Mesenchymal stem cell (in vitro differentiated cells and primary cell): ENCODE results near the gene DEFB114.

Experiments used
- DNase-seq: peaks from one replicate; pipeline ENCODE4 v3.0.0-alpha.2; 2013
- H2AFZ ChIP-seq: one replicate; pipeline ENCODE4 v1.6.1; 2013; ENCODE audit warnings: low read depth, mild to moderate bottlenecking, control low read depth, inconsistent platforms, low read length, moderate library complexity
- H2AK5ac ChIP-seq: 2 replicates; pipeline ENCODE4 v1.6.1; 2013; ENCODE audit warnings: low read length, moderate library complexity, mild to moderate bottlenecking, inconsistent platforms; ENCODE audit not compliant: severe bottlenecking
- H2BK120ac ChIP-seq: one replicate; pipeline ENCODE4 v1.6.1; 2013; ENCODE audit warnings: low read depth, mild to moderate bottlenecking, inconsistent platforms, low read length, moderate library complexity
- H2BK12ac ChIP-seq, 2 experiments: one replicate each; pipeline ENCODE4 v1.6.1; 2013; ENCODE audit warnings: inconsistent platforms in 2 of 2, low read length in 2 of 2, mild to moderate bottlenecking in 2 of 2, moderate library complexity in 2 of 2, control low read depth in 1 of 2
- H2BK15ac ChIP-seq: one replicate; pipeline ENCODE4 v1.6.1; 2013; ENCODE audit warnings: mild to moderate bottlenecking, low read depth, inconsistent platforms; ENCODE audit not compliant: poor library complexity, severe bottlenecking
- H2BK5ac ChIP-seq: 2 replicates; pipeline ENCODE4 v1.6.1; 2013; ENCODE audit warnings: low read depth, mild to moderate bottlenecking, low read length, control low read depth, inconsistent platforms; ENCODE audit not compliant: poor library complexity, severe bottlenecking
- H3K14ac ChIP-seq, 2 experiments: one replicate each; pipeline ENCODE4 v1.6.1; 2013; ENCODE audit warnings: inconsistent platforms in 2 of 2, low read length in 2 of 2, control low read depth in 1 of 2, mild to moderate bottlenecking in 1 of 2, moderate library complexity in 1 of 2
- H3K18ac ChIP-seq, 2 experiments: one replicate each; pipeline ENCODE4 v1.6.1; 2013; ENCODE audit warnings: inconsistent platforms in 2 of 2, low read length in 2 of 2, control low read depth in 1 of 2, low read depth in 1 of 2, mild to moderate bottlenecking in 1 of 2
- H3K23ac ChIP-seq, 2 experiments: one replicate each; pipeline ENCODE4 v1.6.1; 2013; ENCODE audit warnings: inconsistent platforms in 2 of 2, low read length in 2 of 2, mild to moderate bottlenecking in 2 of 2, moderate library complexity in 2 of 2, control low read depth in 1 of 2
- H3K27ac ChIP-seq: 2 replicates; pipeline ENCODE4 v1.5.1; 2013; ENCODE audit warnings: mild to moderate bottlenecking, moderate library complexity, low read length, control low read depth, inconsistent platforms; ENCODE audit not compliant: poor library complexity, severe bottlenecking
- H3K27me3 ChIP-seq, 2 experiments: 2 replicates each; pipeline versions ENCODE4 v1.6.1 to v1.7.0; 2013; ENCODE audit warnings: low read length in 2 of 2, mild to moderate bottlenecking in 2 of 2, moderate library complexity in 2 of 2, control low read depth in 1 of 2, inconsistent platforms in 1 of 2; ENCODE audit not compliant: control insufficient read depth in 1 of 2, insufficient read depth in 1 of 2
- H3K36me3 ChIP-seq, 2 experiments: 2 replicates each; pipeline versions ENCODE4 v1.6.1 to v1.7.0; 2013; ENCODE audit warnings: low read length in 2 of 2, control low read depth in 1 of 2, inconsistent platforms in 1 of 2, low read depth in 1 of 2, mild to moderate bottlenecking in 1 of 2; ENCODE audit not compliant: insufficient read depth in 2 of 2, control insufficient read depth in 1 of 2
- H3K4ac ChIP-seq, 2 experiments: one replicate each; pipeline ENCODE4 v1.6.1; 2013; ENCODE audit warnings: inconsistent platforms in 2 of 2, low read length in 2 of 2, mild to moderate bottlenecking in 2 of 2, moderate library complexity in 2 of 2, control low read depth in 1 of 2, low read depth in 1 of 2
- H3K4me1 ChIP-seq: 2 replicates; pipeline ENCODE4 v1.6.1; 2013; ENCODE audit warnings: low read depth, low read length, control low read depth; ENCODE audit not compliant: control insufficient read depth, insufficient read depth
- H3K4me2 ChIP-seq: 2 replicates; pipeline ENCODE4 v1.6.1; 2013; ENCODE audit warnings: low read length, mild to moderate bottlenecking, inconsistent platforms; ENCODE audit not compliant: poor library complexity, severe bottlenecking
- H3K4me3 ChIP-seq, 2 experiments: 2 replicates each; pipeline versions ENCODE4 v1.5.1 to v1.7.0; 2013; ENCODE audit warnings: low read length in 2 of 2, mild to moderate bottlenecking in 2 of 2, control low read depth in 1 of 2, low read depth in 1 of 2; ENCODE audit not compliant: insufficient read depth in 1 of 2
- H3K79me1 ChIP-seq: replicated peaks from 2 replicates; pipeline ENCODE4 v1.6.1; 2013; ENCODE audit warnings: mild to moderate bottlenecking, control low read depth, low read length, inconsistent platforms; ENCODE audit not compliant: poor library complexity, severe bottlenecking
- H3K9ac ChIP-seq: 2 replicates; pipeline ENCODE4 v1.7.0; 2013; ENCODE audit warnings: mild to moderate bottlenecking, low read length, moderate library complexity
- H3K9me3 ChIP-seq: 2 replicates; pipeline ENCODE4 v1.7.0; 2013; ENCODE audit warnings: mild to moderate bottlenecking, low read length; ENCODE audit not compliant: control insufficient read depth
- H4K8ac ChIP-seq: one replicate; pipeline ENCODE4 v1.6.1; 2013; ENCODE audit warnings: inconsistent platforms, mild to moderate bottlenecking, low read length, moderate library complexity
- H4K91ac ChIP-seq: one replicate; pipeline ENCODE4 v1.6.1; 2013; ENCODE audit warnings: mild to moderate bottlenecking, low read length, inconsistent platforms
- WGBS: methylation state at CpG from one replicate; pipeline ENCODE4 v1.1.7; 2013; ENCODE audit warnings: mixed read lengths; 5-methylcytosine and 5-hydroxymethylcytosine counted together

DEFB114 gene

DNA sequence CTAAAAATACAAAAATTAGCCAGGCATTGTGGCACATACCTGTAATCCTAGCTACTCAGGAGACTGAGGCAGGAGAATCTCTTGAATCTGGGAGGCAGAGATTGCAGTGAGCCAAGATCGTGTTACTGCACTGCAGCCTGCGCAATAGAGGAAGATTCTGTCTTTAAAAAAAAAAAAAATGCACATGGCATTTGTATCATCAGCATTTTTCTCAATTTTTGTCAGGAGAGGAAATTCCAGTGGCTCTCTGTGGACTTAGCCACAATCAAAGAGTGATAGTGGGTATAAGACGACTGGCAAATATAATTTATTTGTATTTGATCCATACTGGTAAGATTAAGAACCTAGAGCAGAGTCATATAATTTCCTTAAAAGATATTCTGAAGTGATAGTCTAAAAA lies 28.6 kb downstream of the DEFB114 start:
- Histone ChIP-seq H3K4ac (no peak overlapping the region), H3K18ac (no peak overlapping the region), H2BK12ac (no peak overlapping the region), H3K9me3 (no peaks in the 10 kb centered on the region), H3K79me1 (no peaks in the 10 kb centered on the region), H3K23ac (no peak overlapping the region), H2BK15ac (no peak overlapping the region), H3K14ac (no peak overlapping the region), H3K27ac (no peak overlapping the region), H2AK5ac (no peak overlapping the region), H3K27me3 (no peaks in the 10 kb centered on the region), H3K4me2 (no peak overlapping the region), H3K9ac (no peak overlapping the region), H3K4me3 (no peak overlapping the region), H4K8ac (no peak overlapping the region), H3K36me3 (no peaks in the 10 kb centered on the region), H4K91ac (no peak overlapping the region), H3K4me1 (no peaks in the 10 kb centered on the region), H2BK120ac (no peak overlapping the region), H2BK5ac (no peak overlapping the region), H2AFZ (no peak overlapping the region)
- WGBS: 86% methylated on average over 1 of the region's 3 CpGs
- no peak for DNase-seq

- DNase-seq: no peak
These were observed 29.2 kb downstream of the DEFB114 start for GRCh38 chr6:49934770-49935169.

DNA sequence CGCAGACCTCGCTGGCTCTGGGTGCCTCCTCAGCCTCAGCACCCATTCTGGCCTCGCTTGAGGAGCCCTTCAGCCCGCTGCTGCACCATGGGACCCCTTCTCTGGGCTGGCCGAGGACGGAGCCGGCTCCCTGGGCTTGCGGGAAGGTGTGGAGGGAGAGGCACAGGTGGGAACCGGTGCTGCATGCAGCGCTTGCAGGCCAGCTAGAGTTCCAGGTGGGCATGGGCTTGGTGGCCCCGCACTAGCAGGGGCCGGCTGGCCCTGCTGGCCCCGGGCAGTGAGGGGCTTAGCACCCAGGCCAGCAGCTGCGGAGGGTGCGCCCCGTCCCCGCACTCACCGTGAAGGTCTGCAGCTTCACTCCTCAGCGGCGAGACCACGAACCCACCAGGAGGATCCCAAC lies 30.4 kb downstream of the DEFB114 start:
- no peak overlapping the region for H4K91ac ChIP-seq
- no peak overlapping the region for H3K14ac ChIP-seq
- H2BK5ac ChIP-seq: no peak overlapping the region
- no peak overlapping the region for H2AK5ac ChIP-seq
- H4K8ac ChIP-seq: no peak overlapping the region
- no peak overlapping the region for H2BK15ac ChIP-seq
- H3K18ac ChIP-seq: no peak overlapping the region
- 88% methylated on average over 21 of the region's 21 CpGs for WGBS
- H3K23ac ChIP-seq: no peak overlapping the region
- no peak overlapping the region for H3K27ac ChIP-seq
- no peaks in the 10 kb centered on the region for H3K36me3 ChIP-seq
- DNase-seq: no peak
- no peak overlapping the region for H2AFZ ChIP-seq
- no peaks in the 10 kb centered on the region for H3K4me1 ChIP-seq
- H2BK120ac ChIP-seq: no peak overlapping the region
- no peak overlapping the region for H3K9ac ChIP-seq
- H3K79me1 ChIP-seq: no peaks in the 10 kb centered on the region
- H3K27me3 ChIP-seq: no peaks in the 10 kb centered on the region
- H3K4ac ChIP-seq: no peak overlapping the region
- no peak overlapping the region for H3K4me2 ChIP-seq
- H2BK12ac ChIP-seq: no peak overlapping the region
- no peak overlapping the region for H3K4me3 ChIP-seq
- no peaks in the 10 kb centered on the region for H3K9me3 ChIP-seq

More at GRCh38 chr6:49934770-49935169, 29.2 kb downstream of the DEFB114 start:
- Histone ChIP-seq H3K18ac (no peak overlapping the region), H3K27me3 (no peaks in the 10 kb centered on the region), H3K4me1 (no peaks in the 10 kb centered on the region), H3K23ac (no peak overlapping the region), H3K36me3 (no peaks in the 10 kb centered on the region), H4K8ac (no peak overlapping the region), H2BK5ac (no peak overlapping the region), H3K4ac (no peak overlapping the region), H4K91ac (no peak overlapping the region), H3K4me2 (no peak overlapping the region), H2BK12ac (no peak overlapping the region), H3K4me3 (no peak overlapping the region), H3K9ac (no peak overlapping the region), H2AFZ (no peak overlapping the region), H2AK5ac (no peak overlapping the region), H3K14ac (no peak overlapping the region), H2BK120ac (no peak overlapping the region), H2BK15ac (no peak overlapping the region), H3K9me3 (no peaks in the 10 kb centered on the region), H3K27ac (no peak overlapping the region), H3K79me1 (no peaks in the 10 kb centered on the region)
- WGBS: no CpG with 5 or more reads among the region's 1 CpG

DNA sequence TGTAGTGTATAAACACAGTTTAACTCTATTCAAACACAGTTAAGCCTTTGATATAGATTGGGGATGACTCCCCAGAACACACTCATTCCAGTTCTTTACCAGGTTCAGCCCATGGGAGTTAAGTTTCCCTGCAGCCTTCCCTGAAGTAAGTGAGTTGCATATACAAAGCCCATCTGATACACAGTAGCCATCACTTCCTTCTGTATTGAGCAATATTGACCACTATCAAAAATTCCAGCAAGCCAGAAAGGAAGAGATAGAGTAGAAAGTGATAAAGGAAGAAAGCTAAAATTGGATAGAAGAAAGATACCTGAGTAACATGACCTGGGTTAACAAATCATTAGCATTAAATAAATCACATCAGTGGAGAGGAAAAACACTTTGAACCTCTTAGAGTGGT lies 34.6 kb downstream of the DEFB114 start:
- H3K9ac ChIP-seq: no peak overlapping the region
- H2AFZ ChIP-seq: no peak overlapping the region
- no peak overlapping the region for H3K18ac ChIP-seq
- no peaks in the 10 kb centered on the region for H3K27me3 ChIP-seq
- H3K79me1 ChIP-seq: no peaks in the 10 kb centered on the region
- no peak overlapping the region for H3K14ac ChIP-seq
- no peak overlapping the region for H2BK120ac ChIP-seq
- H3K27ac ChIP-seq: no peak overlapping the region
- no peak overlapping the region for H2BK5ac ChIP-seq
- H2BK15ac ChIP-seq: no peak overlapping the region
- H2AK5ac ChIP-seq: no peak overlapping the region
- H3K23ac ChIP-seq: no peak overlapping the region
- no peak overlapping the region for H3K4ac ChIP-seq
- no peak overlapping the region for H4K91ac ChIP-seq
- no peak overlapping the region for H3K4me3 ChIP-seq
- H4K8ac ChIP-seq: no peak overlapping the region
- DNase-seq: no peak
- no peak overlapping the region for H3K4me2 ChIP-seq
- H3K4me1 ChIP-seq: no peaks in the 10 kb centered on the region
- H2BK12ac ChIP-seq: no peak overlapping the region
- H3K9me3 ChIP-seq: no peaks in the 10 kb centered on the region
- H3K36me3 ChIP-seq: no peaks in the 10 kb centered on the region
